Adipocyte (in vitro differentiated cells): ENCODE measurements around the gene SHROOM4.
A peak's percentile ranks its signal among the peaks of the same experiment; 100 is the strongest.

Experiments
- DNase-seq: peaks from one replicate; pipeline ENCODE4 v3.0.0-alpha.2; 2015; ENCODE audit warnings: low read depth
- H3K27me3 ChIP-seq: replicated peaks from 2 replicates; pipeline ENCODE4 v1.7.0; 2013; ENCODE audit warnings: mild to moderate bottlenecking, low read length, moderate library complexity; ENCODE audit not compliant: control insufficient read depth, insufficient read depth
- H3K36me3 ChIP-seq: 2 replicates; pipeline ENCODE4 v1.7.0; 2013; ENCODE audit warnings: low read length, mild to moderate bottlenecking, moderate library complexity; ENCODE audit not compliant: control insufficient read depth, insufficient read depth, severe bottlenecking
- H3K4me1 ChIP-seq: 2 replicates; pipeline ENCODE4 v1.7.0; 2013; ENCODE audit warnings: mild to moderate bottlenecking, low read length, moderate library complexity; ENCODE audit not compliant: control insufficient read depth, insufficient read depth
- H3K4me3 ChIP-seq: 2 replicates; pipeline ENCODE4 v1.7.0; 2013; ENCODE audit warnings: mild to moderate bottlenecking, low read length, moderate library complexity
- H3K9ac ChIP-seq: 2 replicates; pipeline ENCODE4 v1.7.0; 2013; ENCODE audit warnings: mild to moderate bottlenecking, low read length, moderate library complexity
- H3K9me3 ChIP-seq: 2 replicates; pipeline ENCODE4 v1.7.0; 2013; ENCODE audit warnings: mild to moderate bottlenecking, low read length, moderate library complexity; ENCODE audit not compliant: control insufficient read depth

The SHROOM4 gene

DNA sequence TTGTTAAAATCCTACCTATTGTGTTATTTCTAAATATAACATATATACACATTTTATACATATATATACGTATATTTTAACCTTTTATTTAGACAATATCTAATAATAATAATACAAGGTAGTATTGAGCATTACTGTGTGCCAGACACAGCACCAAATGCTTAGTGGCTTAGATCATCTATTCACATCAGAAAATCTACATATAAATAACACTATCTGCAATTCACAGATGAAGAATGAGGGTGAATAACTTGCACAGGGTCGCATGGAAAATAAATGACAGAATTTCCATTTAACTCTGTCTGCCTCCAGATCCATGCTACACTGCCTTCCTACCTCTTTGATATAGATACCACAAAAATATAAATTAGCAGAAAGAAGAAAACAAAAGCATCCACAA lies 37.7 kb downstream of the SHROOM4 start:
- no peak overlapping the region for H3K4me3 ChIP-seq
- no peak for DNase-seq
- H3K27me3 ChIP-seq = no peaks in the 10 kb centered on the region
- H3K36me3 ChIP-seq = no peaks in the 10 kb centered on the region
- peaks cover 4% of the 10 kb centered on the region for H3K4me1 ChIP-seq
- peaks cover 7% of the 10 kb centered on the region for H3K9me3 ChIP-seq
- no peak overlapping the region for H3K9ac ChIP-seq

DNA sequence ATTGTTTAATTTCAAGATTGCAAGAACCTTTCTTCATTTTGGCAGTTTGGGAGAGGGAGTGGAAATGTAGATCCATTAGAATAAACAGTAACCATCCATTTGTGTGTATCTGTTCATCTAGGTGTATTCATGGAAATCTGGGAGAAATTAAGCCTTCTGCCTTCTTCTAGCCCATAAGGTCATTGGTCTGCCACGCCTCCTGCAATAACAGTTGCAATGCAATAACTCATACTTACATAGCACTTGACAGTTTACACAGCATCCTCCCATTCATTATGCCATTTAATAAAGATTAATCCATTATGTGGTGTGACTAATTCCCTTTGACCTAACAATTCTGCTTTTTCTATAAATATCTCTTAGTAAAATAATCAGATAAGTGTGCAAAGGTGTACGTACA lies 42.6 kb downstream of the SHROOM4 start:
- peaks cover 8% of the 10 kb centered on the region for H3K27me3 ChIP-seq
- DNase-seq = no peak
- no peak overlapping the region for H3K4me3 ChIP-seq
- no peaks in the 10 kb centered on the region for H3K36me3 ChIP-seq
- H3K9me3 ChIP-seq = no peaks in the 10 kb centered on the region
- no peak overlapping the region for H3K9ac ChIP-seq
- no peaks in the 10 kb centered on the region for H3K4me1 ChIP-seq

DNA sequence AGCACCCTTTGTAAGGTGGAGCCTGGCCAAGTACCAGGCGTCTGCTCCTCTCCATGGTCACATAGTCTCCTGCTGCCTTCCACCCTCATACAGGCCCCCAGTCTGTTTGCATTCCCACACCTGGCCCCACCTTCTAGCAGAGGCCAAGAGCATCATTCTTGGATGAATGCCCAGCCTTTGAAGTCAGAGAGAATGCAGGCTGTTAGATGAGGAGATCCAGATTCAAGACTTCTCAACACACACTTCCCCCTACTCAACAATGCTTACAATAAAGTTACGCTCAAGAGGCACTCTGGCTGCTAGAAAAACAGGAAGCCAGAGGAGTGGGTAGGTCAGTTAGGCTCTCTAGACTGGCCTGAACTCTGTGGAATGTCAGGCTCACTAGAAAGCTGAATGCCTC lies 43.3 kb downstream of the SHROOM4 start:
- Histone ChIP-seq H3K9me3 (no peaks in the 10 kb centered on the region), H3K27me3 (peaks cover 8% of the 10 kb centered on the region)
- no peak for DNase-seq

DNA sequence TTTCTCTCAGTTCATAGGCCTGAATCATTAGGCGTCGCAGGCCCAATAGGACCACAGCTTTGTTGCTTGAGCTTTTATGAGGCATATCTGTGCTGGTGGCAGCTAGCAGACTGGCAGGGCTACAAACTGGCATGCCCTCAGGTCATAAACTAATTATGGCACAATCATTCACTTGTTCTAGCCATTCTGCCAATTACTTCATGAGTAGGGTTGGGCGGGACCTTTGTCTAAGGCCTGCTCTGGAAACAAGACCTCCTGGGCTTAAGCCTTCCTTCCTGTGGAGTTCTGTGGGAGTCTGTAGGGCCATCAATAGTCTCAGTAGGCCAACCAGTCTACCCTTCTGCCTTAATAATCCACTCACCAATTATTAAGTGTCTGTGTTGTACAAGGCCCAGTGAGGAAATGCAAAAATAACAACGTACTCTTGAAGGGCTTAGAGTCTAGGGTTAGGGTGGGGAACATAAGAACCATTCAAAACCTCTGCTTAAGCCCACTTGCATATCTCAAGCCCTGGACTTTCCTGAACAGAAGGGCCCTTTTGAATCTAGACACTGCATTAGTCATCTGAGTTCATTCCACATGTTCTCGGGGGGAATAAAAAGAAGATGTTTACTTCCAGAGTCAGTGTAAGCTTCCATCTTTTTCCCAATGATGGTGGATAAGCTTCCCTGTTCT lies 44.5 kb downstream of the SHROOM4 start:
- no peaks in the 10 kb centered on the region for H3K36me3 ChIP-seq

More for the DNA sequence above, 43.3 kb downstream of the SHROOM4 start:
- Histone ChIP-seq H3K4me3 (no peak overlapping the region), H3K36me3 (no peaks in the 10 kb centered on the region), H3K9ac (no peak overlapping the region), H3K4me1 (no peaks in the 10 kb centered on the region)

DNA sequence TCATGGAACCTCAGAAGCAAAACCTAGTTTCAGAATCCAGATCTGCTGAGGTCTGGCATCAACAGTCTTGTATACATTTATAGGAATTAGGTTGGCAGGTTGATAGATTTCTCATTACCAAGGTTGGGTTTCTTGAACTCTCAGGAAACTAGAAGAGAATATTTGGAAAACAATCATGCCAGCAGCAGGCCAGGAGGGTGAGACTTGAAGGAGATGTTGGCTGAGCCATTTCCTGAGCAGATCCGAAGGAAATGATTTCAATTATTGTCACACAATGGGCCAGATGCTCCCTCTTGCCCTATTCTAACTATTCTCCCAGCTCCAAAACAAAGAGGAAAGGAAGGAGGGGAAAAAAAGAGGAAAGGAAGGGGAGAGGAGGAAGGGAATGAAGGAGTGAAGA lies 45.2 kb downstream of the SHROOM4 start:
- Histone ChIP-seq H3K27me3 (peaks cover 13% of the 10 kb centered on the region), H3K4me3 (no peak overlapping the region), H3K9ac (no peak overlapping the region), H3K4me1 (no peaks in the 10 kb centered on the region), H3K36me3 (no peaks in the 10 kb centered on the region), H3K9me3 (no peaks in the 10 kb centered on the region)
- DNase-seq = no peak

More for the DNA sequence above, 44.5 kb downstream of the SHROOM4 start:
- H3K9me3 ChIP-seq = no peaks in the 10 kb centered on the region
- no peak for DNase-seq
- no peaks in the 10 kb centered on the region for H3K4me1 ChIP-seq
- no peak overlapping the region for H3K4me3 ChIP-seq
- no peak overlapping the region for H3K9ac ChIP-seq
- peaks cover 8% of the 10 kb centered on the region for H3K27me3 ChIP-seq

DNA sequence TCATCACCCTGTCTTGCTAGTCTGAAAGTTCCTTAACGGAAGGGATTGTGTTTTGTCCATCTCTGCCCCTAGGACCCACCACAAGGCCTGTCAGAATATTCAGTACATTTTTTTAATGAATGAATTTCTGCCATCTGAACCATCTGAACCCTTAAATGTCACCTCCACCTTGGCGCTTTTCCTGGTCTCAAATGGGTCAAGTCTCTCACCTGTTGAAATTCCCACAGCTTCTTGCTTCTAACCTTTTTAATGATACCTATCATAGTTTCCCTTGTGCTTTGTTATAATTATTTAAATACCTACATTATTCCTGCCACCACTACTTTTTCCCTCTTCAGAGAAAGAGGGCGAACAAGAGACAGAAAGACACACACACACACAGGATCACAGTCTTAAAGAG lies 48.0 kb downstream of the SHROOM4 start:
- Histone ChIP-seq H3K9ac (no peak overlapping the region), H3K4me3 (no peak overlapping the region), H3K9me3 (no peaks in the 10 kb centered on the region), H3K27me3 (peaks cover 15% of the 10 kb centered on the region), H3K4me1 (no peaks in the 10 kb centered on the region), H3K36me3 (no peaks in the 10 kb centered on the region)
- no peak for DNase-seq

DNA sequence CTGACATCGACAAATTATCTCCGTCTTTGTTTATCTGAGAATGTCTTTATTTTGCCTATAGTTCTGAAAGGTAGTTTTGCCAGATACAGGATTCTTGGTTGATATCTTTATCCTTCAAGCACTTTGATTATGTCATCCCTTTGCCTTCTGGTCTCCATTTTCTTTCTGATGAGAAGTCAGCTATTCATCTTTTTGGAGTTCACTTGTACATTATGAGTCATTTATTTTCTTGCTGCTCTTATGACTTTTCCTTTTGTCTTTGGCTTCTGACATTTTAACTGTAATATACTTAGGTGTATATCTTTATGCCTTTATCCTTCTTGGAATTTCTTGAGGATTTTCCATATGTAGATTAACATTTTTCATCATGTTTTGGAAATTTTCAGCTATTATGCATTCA lies 51.4 kb downstream of the SHROOM4 start:
- Histone ChIP-seq H3K36me3 (no peaks in the 10 kb centered on the region), H3K9me3 (no peaks in the 10 kb centered on the region), H3K9ac (no peak overlapping the region), H3K27me3 (peaks cover 13% of the 10 kb centered on the region), H3K4me3 (no peak overlapping the region), H3K4me1 (no peaks in the 10 kb centered on the region)
- DNase-seq = no peak

DNA sequence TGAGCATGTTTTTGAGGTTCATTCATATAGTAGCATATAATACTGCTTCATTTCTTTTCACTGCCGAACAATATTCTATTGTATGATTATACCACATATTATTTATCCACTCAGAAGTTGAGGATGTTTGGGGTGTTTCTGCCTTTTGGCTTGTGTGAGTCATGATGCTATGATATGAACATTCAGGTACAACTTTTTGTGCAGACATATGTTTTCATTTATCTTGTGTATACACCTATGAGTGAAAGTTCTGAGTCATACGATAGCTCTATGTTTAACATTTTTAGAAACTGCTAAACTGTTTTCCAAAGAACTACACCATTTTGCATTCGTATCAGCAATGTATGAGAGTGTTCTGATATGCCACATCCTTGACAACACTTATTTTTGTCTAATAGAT lies 57.7 kb downstream of the SHROOM4 start:
- Histone ChIP-seq H3K9me3 (peaks cover 5% of the 10 kb centered on the region), H3K4me3 (no peak overlapping the region), H3K4me1 (no peaks in the 10 kb centered on the region), H3K36me3 (no peaks in the 10 kb centered on the region), H3K27me3 (peaks cover 19% of the 10 kb centered on the region), H3K9ac (no peak overlapping the region)
- DNase-seq = no peak

DNA sequence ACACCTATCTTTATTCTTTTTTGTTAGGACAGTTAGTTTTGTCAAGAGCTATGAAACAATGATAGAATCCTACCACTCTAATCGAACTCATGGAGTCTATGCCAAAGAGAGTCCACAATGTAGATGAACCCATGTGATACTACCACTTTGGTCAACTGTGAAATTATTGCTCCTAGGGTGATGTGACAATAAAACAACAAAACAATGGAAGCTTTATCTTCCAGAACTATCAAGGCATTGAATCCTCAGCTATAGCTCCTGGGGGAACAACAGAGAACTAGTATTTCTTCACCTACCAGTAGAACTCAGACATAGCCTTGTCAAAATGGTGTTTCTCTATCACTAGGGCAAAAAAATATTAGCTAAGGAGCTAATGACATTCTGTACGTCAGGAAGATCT lies 62.9 kb downstream of the SHROOM4 start:
- Histone ChIP-seq H3K27me3 (peaks cover 11% of the 10 kb centered on the region), H3K4me1 (no peaks in the 10 kb centered on the region), H3K36me3 (no peaks in the 10 kb centered on the region), H3K9ac (no peak overlapping the region), H3K9me3 (peaks cover 5% of the 10 kb centered on the region), H3K4me3 (no peak overlapping the region)
- no peak for DNase-seq

DNA sequence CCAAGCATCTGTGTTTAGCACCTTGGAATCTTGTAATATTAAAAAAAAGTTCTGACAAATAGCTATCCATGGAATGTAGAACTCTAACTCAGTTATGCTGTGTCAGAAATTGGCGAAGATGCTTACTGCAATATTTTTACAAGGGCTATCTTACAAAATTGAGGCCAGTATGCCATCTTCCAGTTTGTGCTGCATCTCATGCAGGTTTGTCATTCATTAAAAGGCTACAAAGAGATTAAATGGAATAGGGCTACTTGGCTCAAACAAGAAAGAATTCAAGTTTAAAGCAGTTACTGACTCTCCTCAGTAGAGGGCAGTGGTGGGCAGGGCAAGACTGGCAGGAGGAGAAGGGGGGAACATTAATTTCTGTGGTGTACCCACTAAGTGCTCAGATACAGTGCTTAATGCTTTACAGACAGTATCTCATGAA lies 66.5 kb downstream of the SHROOM4 start:
- H3K4me3 ChIP-seq = no peak overlapping the region
- H3K9ac ChIP-seq = no peak overlapping the region
- no peaks in the 10 kb centered on the region for H3K36me3 ChIP-seq
- H3K27me3 ChIP-seq = peaks cover 2% of the 10 kb centered on the region
- H3K9me3 ChIP-seq = peaks cover 8% of the 10 kb centered on the region
- peak; percentile 61 for DNase-seq
- no peaks in the 10 kb centered on the region for H3K4me1 ChIP-seq

DNA sequence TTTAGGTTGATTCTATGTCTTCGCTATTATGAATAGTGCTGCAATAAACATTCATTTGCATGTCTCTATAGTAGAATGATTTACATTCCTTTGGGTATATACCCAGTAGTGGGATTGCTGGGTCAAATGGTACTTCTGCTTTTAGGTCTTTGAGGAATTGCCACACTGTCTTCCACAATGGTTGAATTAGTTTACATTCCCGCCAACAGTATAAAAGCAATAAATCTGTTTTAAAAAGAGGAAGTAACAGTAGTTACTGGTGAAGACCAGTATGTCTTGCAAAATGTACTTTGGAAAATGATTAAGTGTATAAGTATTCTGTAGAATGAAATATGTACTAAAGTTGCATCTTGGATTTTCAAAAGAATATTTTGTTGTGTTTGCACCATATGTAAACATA lies 77.3 kb downstream of the SHROOM4 start:
- DNase-seq = no peak
- Histone ChIP-seq H3K9ac (no peak overlapping the region), H3K4me3 (no peak overlapping the region), H3K36me3 (no peaks in the 10 kb centered on the region), H3K9me3 (peaks cover 2% of the 10 kb centered on the region), H3K4me1 (no peaks in the 10 kb centered on the region), H3K27me3 (no peaks in the 10 kb centered on the region)

DNA sequence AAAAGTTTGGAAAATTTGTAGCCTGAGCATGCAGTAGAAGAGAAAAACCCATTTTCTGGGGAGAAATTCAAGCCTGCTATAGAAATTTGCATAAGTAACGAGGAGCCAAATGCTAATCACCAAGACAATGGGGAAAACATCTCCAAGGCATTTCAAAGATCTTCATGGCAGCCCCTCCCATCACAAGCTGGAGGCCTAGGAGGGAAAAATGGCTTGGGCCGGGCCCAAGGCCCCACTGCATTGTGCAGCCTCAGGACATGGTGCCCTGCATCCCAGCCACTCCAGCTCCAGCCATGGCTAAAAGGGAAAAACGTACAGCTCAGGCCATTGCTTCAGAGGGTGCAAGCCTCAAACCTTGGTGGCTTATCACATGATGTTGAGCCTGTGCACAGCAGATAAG lies 87.7 kb downstream of the SHROOM4 start:
- peaks cover 2% of the 10 kb centered on the region for H3K27me3 ChIP-seq
- H3K9ac ChIP-seq = no peak overlapping the region
- no peak for DNase-seq
- H3K4me1 ChIP-seq = no peaks in the 10 kb centered on the region
- no peak overlapping the region for H3K4me3 ChIP-seq
- no peaks in the 10 kb centered on the region for H3K9me3 ChIP-seq
- no peaks in the 10 kb centered on the region for H3K36me3 ChIP-seq
